OCI-LY3 (cell line): Measurements from ENCODE around the gene CCDC69.

ENCODE experiments used
- CTCF ChIP-seq: fragments of 200-600, 300-600 bp; sonication (generic); IDR thresholded peaks from 2 replicates; pipeline ENCODE4 v1.5.1; 2014; ENCODE audit warnings: antibody characterized with exemption, low read length, low read depth
- EZH2phosphoT487 ChIP-seq: fragments of 200-600 bp; shearing (Covaris generic); IDR thresholded peaks from 2 replicates; pipeline ENCODE4 v1.6.1; 2018; ENCODE audit warnings: antibody characterized with exemption, mixed run types, low read depth

- no peak for TF ChIP-seq CTCF
- TF ChIP-seq EZH2phosphoT487 = no peak
These were observed 1.2 kb upstream of the CCDC69 start for GRCh38 chr5:151225071-151225470.
